ENCODE results near the gene SERPIND1.

DNA sequence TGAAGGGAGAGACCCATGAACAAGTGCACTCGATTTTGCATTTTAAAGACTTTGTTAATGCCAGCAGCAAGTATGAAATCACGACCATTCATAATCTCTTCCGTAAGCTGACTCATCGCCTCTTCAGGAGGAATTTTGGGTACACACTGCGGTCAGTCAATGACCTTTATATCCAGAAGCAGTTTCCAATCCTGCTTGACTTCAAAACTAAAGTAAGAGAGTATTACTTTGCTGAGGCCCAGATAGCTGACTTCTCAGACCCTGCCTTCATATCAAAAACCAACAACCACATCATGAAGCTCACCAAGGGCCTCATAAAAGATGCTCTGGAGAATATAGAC lies 5.9 kb downstream of the SERPIND1 start:
- no peak for TF ChIP-seq CTCF (IDR thresholded peaks at IDR 0.05)
- TF ChIP-seq POLR2A (IDR thresholded peaks at IDR 0.05) = no peak

All from Peyer's patch (tissue), 4 donors.